ENCODE data around the gene FADS3.

- TF ChIP-seq EHMT2 (IDR thresholded peaks at IDR 0.05), result peak; percentile 63; the same call in 1 of the 2 replicates
- peak; percentile 70; the same call in 1 of the 2 replicates for TF ChIP-seq L3MBTL2 (IDR thresholded peaks at IDR 0.05)
- TF ChIP-seq, protein P1, sequence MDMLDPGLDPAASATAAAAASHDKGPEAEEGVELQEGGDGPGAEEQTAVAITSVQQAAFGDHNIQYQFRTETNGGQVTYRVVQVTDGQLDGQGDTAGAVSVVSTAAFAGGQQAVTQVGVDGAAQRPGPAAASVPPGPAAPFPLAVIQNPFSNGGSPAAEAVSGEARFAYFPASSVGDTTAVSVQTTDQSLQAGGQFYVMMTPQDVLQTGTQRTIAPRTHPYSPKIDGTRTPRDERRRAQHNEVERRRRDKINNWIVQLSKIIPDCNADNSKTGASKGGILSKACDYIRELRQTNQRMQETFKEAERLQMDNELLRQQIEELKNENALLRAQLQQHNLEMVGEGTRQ (CRISPR knock-in tag; IDR thresholded peaks at IDR 0.05), result no peak
- TF ChIP-seq NR2C2 (CRISPR knock-in tag; IDR thresholded peaks at IDR 0.05), result no peak
- peak; percentile 73; the same call in 1 of the 2 replicates for TF ChIP-seq NR2C2 (tag; IDR thresholded peaks at IDR 0.05)
- no peak for TF ChIP-seq ATF3 (IDR thresholded peaks at IDR 0.05)
- TF ChIP-seq ATF3 (CRISPR knock-in tag; conservative IDR thresholded peaks at IDR 0.05), result no peak
- no peak for TF ChIP-seq ADNP (tag; IDR thresholded peaks at IDR 0.05)
- TF ChIP-seq GTF2F1 (IDR thresholded peaks at IDR 0.05; ENCODE audit: low read depth, low read length), result peak; percentile 72; the same call in 1 of the 2 replicates
- TF ChIP-seq, protein P2, sequence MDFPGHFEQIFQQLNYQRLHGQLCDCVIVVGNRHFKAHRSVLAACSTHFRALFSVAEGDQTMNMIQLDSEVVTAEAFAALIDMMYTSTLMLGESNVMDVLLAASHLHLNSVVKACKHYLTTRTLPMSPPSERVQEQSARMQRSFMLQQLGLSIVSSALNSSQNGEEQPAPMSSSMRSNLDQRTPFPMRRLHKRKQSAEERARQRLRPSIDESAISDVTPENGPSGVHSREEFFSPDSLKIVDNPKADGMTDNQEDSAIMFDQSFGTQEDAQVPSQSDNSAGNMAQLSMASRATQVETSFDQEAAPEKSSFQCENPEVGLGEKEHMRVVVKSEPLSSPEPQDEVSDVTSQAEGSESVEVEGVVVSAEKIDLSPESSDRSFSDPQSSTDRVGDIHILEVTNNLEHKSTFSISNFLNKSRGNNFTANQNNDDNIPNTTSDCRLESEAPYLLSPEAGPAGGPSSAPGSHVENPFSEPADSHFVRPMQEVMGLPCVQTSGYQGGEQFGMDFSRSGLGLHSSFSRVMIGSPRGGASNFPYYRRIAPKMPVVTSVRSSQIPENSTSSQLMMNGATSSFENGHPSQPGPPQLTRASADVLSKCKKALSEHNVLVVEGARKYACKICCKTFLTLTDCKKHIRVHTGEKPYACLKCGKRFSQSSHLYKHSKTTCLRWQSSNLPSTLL (IDR thresholded peaks at IDR 0.05), result no peak
- TF ChIP-seq ZNF3 (CRISPR knock-in tag; IDR thresholded peaks at IDR 0.05), result no peak
- no peak for TF ChIP-seq PHF20 (IDR thresholded peaks at IDR 0.05; ENCODE audit: partially characterized antibody)
- TF ChIP-seq RFX5 (IDR thresholded peaks at IDR 0.05; ENCODE audit: low read depth, low read length), result no peak
Measured at GRCh38 chr11:61834278-61835048, 56.9 kb downstream of the FADS3 start.

Measured in K562 (cell line).